Transverse colon (tissue), 4 donors: Measurements from ENCODE around the gene DOCK2. TPM values are rescaled to one million over a fixed set of nuclear protein-coding genes. Genes with fewer than 3 reads are reported as not detected.

Source experiments
- DNase-seq: peaks from one replicate; pipeline ENCODE4 v3.0.0-alpha.2; 2019
- H3K27ac ChIP-seq, 4 donors: fragments of 200-600 bp; sonication (generic); 2 replicates each; pipeline ENCODE4 v1.5.1; 2016 to 2018; ENCODE audit warnings: inconsistent platforms in 4 of 4
- H3K27me3 ChIP-seq: fragments of 200-600 bp; sonication (generic); 2 replicates; pipeline ENCODE4 v1.5.1; 2017; ENCODE audit warnings: inconsistent platforms
- H3K36me3 ChIP-seq, 4 donors: fragments of 200-600 bp; sonication (generic); 2 replicates each; pipeline ENCODE4 v1.5.1; 2017 to 2019; ENCODE audit warnings: inconsistent platforms in 4 of 4
- H3K4me1 ChIP-seq, 4 donors: fragments of 200-600 bp; sonication (generic); 2 replicates each; pipeline ENCODE4 v1.5.1; 2017 to 2020; ENCODE audit warnings: inconsistent platforms in 4 of 4
- H3K4me3 ChIP-seq, 4 donors: fragments of 200-600 bp; sonication (generic); 1 replicate in 1 of 4; 2 replicates in 3 of 4; pipeline versions ENCODE4 v1.5.1 to v1.6.1; 2017 to 2019; ENCODE audit warnings: inconsistent platforms in 4 of 4
- H3K9me3 ChIP-seq, 2 donors: fragments of 200-600 bp; sonication (generic); 2 replicates each; pipeline ENCODE4 v1.5.1; 2017 to 2019; ENCODE audit warnings: inconsistent platforms in 2 of 2
- EP300 ChIP-seq: sonication (generic); formaldehyde crosslinking; IDR thresholded peaks from one replicate; pipeline ENCODE4 v1.6.1; 2017; ENCODE audit warnings: antibody characterized with exemption, low read depth
- POLR2A ChIP-seq: fragments of 450-650 bp; IDR thresholded peaks from one replicate; pipeline ENCODE4 v1.6.1; 2016; ENCODE audit warnings: antibody characterized with exemption, mild to moderate bottlenecking, moderate library complexity
- POLR2AphosphoS5 ChIP-seq, 3 donors: sonication (generic); formaldehyde crosslinking; IDR thresholded peaks; one replicate each; pipeline ENCODE4 v1.6.1; 2016; ENCODE audit warnings: antibody characterized with exemption in 3 of 3
- WGBS, 2 donors: methylation state at CpG; one replicate each; pipeline ENCODE4 v1.1.5; 2018; ENCODE audit warnings: low coverage in 1 of 2; 5-methylcytosine and 5-hydroxymethylcytosine counted together
- in situ Hi-C, 4 donors: fragments of 200-750 bp; cut with MboI; loops; one replicate each; pipeline versions ENCODE4 v1.15.0 to v1.15.1; 2017; ENCODE audit warnings: low sequenced_read_pairs in 3 of 4, low pct_ligation_motif_present in 1 of 4, low pct_unique_long_range_greater_than_20kb in 1 of 4
- intact Hi-C: fragments of 100-400 bp; cut with DNase I; formaldehyde crosslinking; loops from one replicate; pipeline ENCODE4 v1.15.1; 2023; ENCODE audit warnings: low total_unique reads
- total RNA-seq, 4 donors: library from RNA; depleted of rRNA; stranded (reverse); fragments of >200 nt; gene quantifications; one replicate each; pipeline ENCODE4 v1.1.0, GENCODE V29; 2016
- TF ChIP-seq, protein P1 (sequence below), 5 experiments: fragments of 200-600 bp in 3 of 5; fragments of 450-650 bp in 2 of 5; sonication (generic) in 3 of 5; IDR thresholded peaks; 1 replicate in 2 of 5; 2 replicates in 3 of 5; pipeline ENCODE4 v1.5.1; 2016 to 2017; ENCODE audit warnings: antibody characterized with exemption in 5 of 5, inconsistent platforms in 3 of 5, mild to moderate bottlenecking in 2 of 5, moderate library complexity in 1 of 5

The DOCK2 gene
- total RNA-seq, 4 donors from 2014 or later, result 8.3 to 24.0 (median 14.3) TPM

DNA sequence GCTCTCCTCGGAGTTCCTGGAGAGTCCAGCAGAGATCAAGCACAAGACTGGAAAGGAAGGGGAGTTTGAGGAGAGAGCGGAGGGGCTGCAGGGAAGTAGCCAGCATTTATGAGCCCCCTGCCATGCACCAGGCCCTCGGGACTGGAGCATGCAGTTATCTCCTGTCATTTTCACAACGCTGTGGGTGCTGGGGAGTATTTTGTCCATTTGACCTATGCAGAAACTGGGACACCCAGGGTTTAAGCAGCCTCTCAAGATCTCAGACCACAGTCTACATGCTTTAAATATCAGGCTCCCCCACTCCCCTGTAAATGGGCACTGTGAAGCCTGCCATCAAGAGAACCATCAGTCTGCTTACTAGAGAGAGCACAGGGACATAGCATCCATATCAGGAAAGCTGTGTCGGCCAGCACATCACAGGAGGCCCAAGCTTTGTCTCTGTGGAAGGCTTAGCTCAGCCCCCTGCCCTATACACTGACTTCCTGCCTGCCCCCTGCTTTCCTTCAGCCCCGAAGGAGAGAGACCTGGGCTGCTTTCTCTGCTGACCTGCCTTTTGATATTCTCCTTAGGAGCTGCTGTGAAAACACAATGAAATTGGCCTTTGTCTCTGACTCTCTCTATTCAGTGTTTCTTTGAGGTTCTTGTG is 475.9 kb downstream of the DOCK2 start:
- no peak for DNase-seq
- Histone ChIP-seq H3K27ac (no peak overlapping the region), H3K36me3 (no peaks in the 10 kb centered on the region), H3K9me3 (no peaks in the 10 kb centered on the region), H3K4me1 (no peaks in the 10 kb centered on the region), H3K27me3 (no peaks in the 10 kb centered on the region), H3K4me3 (no peak overlapping the region)
- 56 to 58% methylated on average over 2 to 6 of the region's 6 CpGs for WGBS, 2 donors
- TF ChIP-seq, protein P1, sequence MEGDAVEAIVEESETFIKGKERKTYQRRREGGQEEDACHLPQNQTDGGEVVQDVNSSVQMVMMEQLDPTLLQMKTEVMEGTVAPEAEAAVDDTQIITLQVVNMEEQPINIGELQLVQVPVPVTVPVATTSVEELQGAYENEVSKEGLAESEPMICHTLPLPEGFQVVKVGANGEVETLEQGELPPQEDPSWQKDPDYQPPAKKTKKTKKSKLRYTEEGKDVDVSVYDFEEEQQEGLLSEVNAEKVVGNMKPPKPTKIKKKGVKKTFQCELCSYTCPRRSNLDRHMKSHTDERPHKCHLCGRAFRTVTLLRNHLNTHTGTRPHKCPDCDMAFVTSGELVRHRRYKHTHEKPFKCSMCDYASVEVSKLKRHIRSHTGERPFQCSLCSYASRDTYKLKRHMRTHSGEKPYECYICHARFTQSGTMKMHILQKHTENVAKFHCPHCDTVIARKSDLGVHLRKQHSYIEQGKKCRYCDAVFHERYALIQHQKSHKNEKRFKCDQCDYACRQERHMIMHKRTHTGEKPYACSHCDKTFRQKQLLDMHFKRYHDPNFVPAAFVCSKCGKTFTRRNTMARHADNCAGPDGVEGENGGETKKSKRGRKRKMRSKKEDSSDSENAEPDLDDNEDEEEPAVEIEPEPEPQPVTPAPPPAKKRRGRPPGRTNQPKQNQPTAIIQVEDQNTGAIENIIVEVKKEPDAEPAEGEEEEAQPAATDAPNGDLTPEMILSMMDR (IDR thresholded peaks at IDR 0.05), result no peak
- TF ChIP-seq POLR2AphosphoS5 (IDR thresholded peaks at IDR 0.05) (no peak), POLR2A (no peak), EP300 (no peak)
- intact Hi-C loops (no loop called here), in situ Hi-C loops (no loop called here)

DNA sequence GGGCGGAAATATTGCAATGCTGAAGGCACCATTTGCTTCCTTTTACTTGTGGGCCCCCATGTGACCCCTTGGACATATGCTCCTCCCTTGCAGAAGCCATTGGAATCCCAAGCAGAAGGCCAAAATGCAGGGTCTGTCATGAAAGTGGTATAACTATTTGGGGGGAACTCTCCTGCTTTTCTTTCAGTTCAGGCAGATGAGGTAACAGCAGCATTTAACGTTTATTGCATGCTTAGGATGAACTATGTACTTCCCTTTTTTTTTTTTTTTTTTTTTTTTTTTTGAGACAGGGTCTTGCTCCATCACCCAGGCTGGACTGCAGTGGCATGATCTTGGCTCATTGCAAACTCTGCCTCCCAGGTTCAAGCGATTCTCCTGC is 476.4 kb downstream of the DOCK2 start:
- Histone ChIP-seq H3K27ac (no peak overlapping the region), H3K4me1 (no peaks in the 10 kb centered on the region), H3K9me3 (no peaks in the 10 kb centered on the region), H3K36me3 (no peaks in the 10 kb centered on the region), H3K4me3 (no peak overlapping the region), H3K27me3 (no peaks in the 10 kb centered on the region)
- TF ChIP-seq POLR2A, result no peak
- no peak for TF ChIP-seq EP300
- 17 to 68% methylated on average over 1 to 3 of the region's 3 CpGs for WGBS, 2 donors
- in situ Hi-C loops (no loop called here), intact Hi-C loops (no loop called here)
- no peak for DNase-seq

DNA sequence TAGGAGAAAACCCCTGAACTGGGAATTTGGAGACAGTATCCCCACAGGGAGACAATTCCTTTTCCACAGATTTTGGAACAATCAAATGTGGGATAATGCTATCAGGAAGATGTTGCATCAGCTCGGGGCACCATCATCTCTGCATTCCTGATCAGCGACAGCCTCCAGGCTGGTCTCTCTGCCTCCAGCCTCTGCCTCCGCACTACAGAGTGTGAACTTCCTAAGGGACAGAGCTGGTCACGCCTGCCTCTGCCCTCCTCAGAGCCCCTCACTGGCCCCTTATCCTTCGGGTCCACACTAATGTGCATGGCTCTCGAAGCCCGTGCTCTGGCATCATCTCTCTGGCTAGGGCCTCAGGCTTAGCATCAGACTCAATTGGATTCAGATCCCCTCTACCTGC is 477.2 kb downstream of the DOCK2 start:
- TF ChIP-seq POLR2AphosphoS5 (IDR thresholded peaks at IDR 0.05), result no peak
- TF ChIP-seq POLR2A, result no peak
- TF ChIP-seq, protein P1 (IDR thresholded peaks at IDR 0.05), result no peak
- TF ChIP-seq EP300, result no peak
- Histone ChIP-seq H3K4me3 (no peak overlapping the region), H3K4me1 (no peaks in the 10 kb centered on the region), H3K36me3 (no peaks in the 10 kb centered on the region), H3K27ac (no peak overlapping the region), H3K9me3 (no peaks in the 10 kb centered on the region), H3K27me3 (no peaks in the 10 kb centered on the region)
- in situ Hi-C loops (no loop called here), intact Hi-C loops (no loop called here)
- 92% methylated on average over 7 of the region's 7 CpGs; no CpG with 5 or more reads in 1 of the 2 donors for WGBS, 2 donors
- no peak for DNase-seq

DNA sequence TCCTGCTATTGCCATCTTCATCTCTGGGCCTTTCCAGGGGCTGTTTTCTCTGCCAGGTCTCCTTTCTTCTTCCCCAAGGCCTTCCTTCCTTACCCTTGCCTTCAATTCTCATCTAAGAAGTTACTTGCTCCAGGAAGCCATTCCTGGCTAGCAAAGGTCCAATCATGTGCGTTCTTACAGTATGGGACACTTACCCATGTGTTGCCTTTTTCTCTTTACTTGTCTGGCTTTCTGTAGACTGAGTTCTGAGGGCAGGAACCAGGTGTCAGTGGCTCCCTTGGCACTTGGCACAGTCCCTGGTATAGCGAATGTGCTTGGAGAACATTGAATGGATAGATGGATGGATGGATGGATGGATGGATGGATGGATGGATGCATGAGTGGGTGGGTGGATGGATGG is 478.9 kb downstream of the DOCK2 start:
- Histone ChIP-seq H3K27ac (no peak overlapping the region), H3K9me3 (no peaks in the 10 kb centered on the region), H3K4me3 (no peak overlapping the region), H3K36me3 (no peaks in the 10 kb centered on the region), H3K4me1 (no peaks in the 10 kb centered on the region), H3K27me3 (no peaks in the 10 kb centered on the region)
- 88% methylated on average over 2 of the region's 2 CpGs; no CpG with 5 or more reads in 1 of the 2 donors for WGBS, 2 donors
- TF ChIP-seq, protein P1 (IDR thresholded peaks at IDR 0.05), result no peak
- TF ChIP-seq POLR2A (no peak), EP300 (no peak), POLR2AphosphoS5 (IDR thresholded peaks at IDR 0.05) (no peak)
- intact Hi-C loops (loop anchor here (1.0 kb wide), 1 partner anchor 17 kb away; no protein-coding TSS in a partner anchor), in situ Hi-C loops (no loop called here)
- DNase-seq, result no peak

DNA sequence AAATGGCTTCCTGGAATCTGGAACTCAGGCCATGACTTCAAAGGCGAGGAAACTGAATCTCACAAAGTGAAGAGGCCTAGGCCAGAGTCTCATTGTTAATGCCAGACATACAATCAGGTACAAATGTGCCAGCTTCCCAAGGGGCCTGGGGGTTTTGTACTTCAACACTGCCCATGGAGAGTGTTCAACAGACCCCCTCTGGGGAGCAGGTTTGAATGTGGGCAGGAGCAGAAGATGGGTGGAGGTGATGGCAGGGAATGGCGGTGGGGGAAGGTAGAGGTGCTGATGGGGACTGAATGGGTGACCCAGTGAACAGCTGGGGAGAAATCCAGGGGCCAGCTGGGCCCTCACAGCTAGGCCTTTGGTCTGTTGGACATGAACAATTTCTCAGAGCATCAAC is 480.7 kb downstream of the DOCK2 start:
- no peak overlapping the region for H3K4me3 ChIP-seq
- H3K27me3 ChIP-seq, result no peaks in the 10 kb centered on the region
- TF ChIP-seq EP300 (no peak), POLR2AphosphoS5 (IDR thresholded peaks at IDR 0.05) (no peak), POLR2A (no peak)
- H3K4me1 ChIP-seq, result no peaks in the 10 kb centered on the region
- 33 to 93% methylated on average over 1 to 2 of the region's 2 CpGs for WGBS, 2 donors
- no peaks in the 10 kb centered on the region for H3K36me3 ChIP-seq
- no peak for DNase-seq
- intact Hi-C loops, result no loop called here
- no peak overlapping the region for H3K27ac ChIP-seq
- in situ Hi-C loops, result no loop called here
- no peaks in the 10 kb centered on the region for H3K9me3 ChIP-seq
